ENCODE measurements around the gene RNASE13.
"Not testable (repeated sequence)": the region's sequence is repeated elsewhere in the genome, so short reads cannot be mapped to it uniquely, and the experiment has no call there.

The RNASE13 gene

DNA sequence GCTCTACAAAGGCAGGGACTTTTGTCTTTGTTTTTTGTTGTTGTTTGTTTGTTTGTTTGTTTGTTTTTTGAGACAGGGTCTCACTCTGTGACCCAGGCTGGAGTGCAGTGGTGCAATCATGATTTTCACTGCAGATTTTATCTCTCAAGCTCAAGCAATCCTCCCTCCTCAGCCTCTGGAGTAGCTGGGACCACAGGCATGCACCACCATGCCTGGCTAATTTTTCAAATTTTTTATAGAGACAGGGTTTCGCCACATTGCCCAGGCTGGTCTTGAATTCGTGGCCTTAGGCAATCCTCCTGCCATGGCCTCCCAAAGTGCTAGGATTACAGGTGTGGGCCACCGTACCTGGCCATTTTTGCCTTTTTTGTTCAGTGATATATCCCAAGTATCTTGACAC is 6.3 kb upstream of the RNASE13 start:
- DNase-seq: not testable (repeated sequence)

DNA sequence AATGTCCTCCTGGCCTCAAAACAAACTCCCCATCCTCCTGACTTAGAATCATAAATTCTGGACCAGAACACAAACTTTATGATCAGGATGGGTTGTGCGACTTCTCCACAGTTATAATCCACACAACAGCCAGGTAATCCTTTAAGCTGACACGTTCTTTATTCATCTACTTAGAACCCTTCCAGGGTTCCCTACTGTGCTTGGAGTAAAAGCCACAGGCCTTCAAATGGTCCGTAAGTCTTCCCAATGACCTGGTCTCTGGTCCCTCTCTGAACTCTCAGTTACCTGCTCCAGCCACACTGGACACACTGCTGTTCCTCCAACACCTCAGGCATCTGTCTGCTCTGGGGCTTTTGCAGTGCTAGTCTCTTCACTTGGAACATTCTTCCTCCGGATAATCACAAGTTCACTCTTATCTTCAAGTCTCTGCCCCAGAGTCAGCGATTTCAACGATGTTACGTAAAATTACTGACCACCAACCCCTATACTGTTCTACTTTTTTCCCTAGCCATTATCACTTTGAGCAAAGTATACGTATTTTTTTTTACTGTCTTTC is 5.8 kb upstream of the RNASE13 start:
- no peak for DNase-seq

DNA sequence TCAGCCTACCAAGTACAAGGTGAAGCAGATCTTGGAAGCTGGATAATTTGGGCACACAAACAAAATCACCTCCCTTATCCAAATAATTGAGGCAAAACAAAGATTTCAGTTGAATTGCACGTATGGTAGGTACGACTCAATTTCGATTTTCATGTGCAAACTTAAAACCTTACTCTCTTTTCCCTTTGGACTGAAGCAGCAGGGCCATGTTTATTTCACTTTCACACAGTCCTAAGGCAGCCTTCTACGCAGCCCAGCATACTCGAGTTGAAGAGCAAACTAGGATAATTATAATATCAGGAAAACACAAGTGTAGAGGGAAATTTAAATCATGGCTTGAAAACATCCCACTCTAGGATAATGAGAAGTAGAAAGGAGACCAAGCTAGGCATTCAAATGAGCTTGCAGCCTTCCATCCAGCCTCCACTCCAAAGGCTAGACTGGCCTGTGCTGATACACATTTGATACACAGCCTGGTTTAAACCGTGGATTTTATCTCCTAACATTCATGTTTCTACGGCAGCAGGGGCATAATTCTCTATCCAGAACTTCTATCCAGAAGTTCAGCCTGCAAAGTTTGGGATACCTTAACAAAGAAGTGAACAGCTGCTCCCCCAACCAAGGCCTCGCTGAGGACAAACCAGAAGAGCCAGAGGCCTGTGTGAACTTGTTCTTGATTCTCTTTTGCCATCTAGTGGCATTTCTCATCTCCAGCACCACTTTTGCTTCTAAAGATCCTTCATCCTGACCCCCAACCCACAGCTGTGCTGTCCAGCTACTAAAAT is 5.2 kb upstream of the RNASE13 start:
- peak; percentile 45 for DNase-seq

DNA sequence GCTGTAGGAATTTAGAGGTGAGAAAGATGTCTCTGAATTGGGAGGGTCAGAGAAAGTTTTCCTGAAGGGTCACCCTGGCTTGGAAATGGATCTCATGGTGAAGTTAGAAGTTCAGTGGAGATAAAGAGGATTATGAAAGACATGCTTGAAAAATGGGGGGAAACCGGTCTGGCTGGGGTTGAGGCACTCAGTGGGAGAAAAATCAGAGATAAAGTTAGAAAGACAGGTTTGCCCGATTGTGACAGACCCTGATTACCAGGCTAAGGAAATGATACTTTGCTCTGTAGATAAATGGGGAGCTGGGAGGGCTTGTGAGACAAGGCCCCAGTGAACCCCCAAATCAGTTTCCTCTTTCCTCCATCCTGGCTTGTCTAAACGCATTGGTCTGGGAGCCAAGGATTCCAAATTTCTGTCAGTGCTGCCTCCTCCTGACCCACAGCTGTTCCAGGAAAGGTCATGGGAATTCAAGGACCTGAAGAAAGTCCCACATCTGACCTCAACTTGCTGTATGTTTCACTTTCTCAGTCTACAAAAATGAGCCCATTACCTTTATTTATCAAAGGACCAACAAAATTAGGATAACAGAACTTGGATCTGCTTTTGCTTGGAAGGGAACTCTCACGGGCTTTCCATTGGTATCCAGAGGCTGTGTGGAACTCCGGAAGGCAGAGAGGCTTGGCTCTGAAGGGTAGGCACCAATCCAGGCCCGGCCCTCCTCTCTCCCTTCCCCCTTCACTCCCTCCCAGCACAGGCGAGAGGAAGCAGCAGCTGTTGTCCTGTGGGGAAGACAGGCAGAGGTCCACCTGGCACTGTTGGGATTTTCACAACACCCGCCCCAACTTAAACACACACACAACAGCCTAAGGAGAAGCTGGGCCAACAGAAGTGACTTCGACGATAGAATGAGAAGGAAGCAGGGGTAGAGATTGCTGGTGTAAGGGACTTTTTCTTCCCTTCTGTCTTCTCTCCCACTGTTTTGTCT is 4.1 kb upstream of the RNASE13 start:
- DNase-seq: no peak

DNA sequence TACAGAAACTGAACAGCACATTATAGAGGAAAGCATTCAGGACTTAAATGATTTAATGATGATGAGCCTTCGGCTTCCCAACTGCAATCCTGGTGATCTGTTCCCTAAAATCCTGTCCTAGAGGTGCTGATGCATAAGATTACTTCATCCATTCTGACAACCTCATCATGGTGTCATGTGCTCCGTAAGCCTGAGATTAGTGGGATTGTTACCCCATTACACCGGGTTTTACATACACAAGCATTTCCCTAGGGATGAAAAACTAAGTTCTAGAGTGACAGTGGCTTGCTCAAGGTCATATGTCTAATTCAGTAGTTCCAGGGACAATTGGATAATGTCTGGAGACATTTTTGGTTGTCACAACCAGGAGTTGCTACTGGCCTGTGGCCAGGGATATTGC is 2.5 kb upstream of the RNASE13 start:
- no peak for DNase-seq

DNA sequence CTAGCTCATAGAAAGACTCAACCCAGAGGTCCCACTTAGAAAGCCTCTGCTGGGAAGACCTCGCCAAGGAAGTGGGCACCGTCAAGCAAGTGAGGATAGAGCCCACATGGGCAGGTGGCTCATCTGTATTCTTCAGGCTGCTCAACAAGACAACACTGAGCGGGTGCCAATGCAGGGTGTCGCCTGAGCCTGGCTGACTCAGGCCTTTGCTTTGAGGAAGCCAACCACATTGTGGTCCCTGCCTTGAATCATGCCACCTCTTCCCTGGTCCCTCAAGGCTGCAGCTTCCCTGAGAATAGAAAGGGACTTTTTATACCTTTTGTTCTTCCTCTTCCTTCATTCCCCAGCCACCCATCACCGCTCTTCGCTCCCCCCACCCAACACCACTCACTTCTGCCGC is 2.1 kb upstream of the RNASE13 start:
- DNase-seq: no peak

DNA sequence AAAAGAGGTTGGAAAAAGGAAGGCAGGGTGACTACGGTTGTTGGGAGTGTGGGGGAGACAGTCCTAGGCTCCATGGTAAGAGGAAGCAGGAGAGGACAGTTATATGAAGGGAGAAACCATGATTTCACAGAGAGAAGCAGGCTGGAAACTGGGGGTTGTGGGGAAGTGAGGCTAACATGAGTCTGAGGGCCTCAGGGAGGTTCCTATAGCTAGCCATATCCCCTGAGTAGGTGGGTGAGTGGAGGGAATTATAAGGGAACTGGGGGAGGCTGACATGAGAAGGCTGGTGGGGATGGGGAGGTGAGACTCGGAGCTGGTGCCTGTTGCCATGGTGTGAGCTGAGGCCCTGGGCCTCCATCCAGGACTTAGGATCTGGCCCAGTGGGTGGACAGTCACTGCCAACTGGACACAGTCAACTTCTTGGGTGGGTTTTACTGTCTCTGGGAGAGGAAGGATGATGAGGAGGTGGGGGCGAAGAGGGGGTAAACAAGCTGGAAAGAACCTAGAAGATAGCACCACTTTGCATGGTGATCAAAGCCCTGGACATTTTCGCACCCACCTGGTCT is 1.4 kb downstream of the RNASE13 start:
- DNase-seq: no peak

DNA sequence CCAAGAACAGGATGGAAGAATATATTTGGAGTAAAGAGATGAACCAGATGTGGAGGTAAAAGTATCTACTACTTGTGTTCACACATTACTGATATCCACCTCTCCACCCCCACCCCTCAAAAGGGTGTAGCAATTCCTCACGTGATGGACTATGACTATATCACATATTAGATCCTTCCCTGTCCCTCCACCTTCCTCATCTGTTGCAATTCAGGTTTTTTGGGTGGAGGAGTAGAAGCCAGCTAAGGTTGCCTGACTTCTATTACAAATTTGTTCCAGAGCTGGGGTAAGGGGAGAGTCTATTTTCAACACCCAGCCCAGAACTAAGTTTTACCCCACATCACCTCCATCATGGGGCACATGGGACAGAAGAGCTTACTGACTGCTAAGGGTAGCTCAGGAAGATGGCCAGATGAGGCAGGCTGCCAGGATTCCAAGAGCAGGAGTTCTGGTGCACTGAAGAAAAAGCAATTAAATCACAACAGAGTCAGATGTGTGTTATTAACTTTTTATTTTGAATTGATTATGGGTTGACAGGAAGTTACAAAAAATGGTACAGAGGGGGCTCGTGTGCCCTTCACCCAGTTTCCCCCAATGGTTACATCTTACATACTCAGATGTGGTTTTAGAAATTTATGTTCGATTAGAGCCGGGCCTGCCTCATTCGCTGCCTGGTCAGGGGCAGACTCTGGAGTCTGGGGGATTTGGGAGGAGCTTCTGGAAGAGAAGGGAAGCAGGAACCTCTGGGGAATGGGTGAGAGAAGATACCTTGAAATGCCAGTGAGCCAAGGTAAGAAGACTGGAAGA is 2.1 kb downstream of the RNASE13 start:
- no peak for DNase-seq

DNA sequence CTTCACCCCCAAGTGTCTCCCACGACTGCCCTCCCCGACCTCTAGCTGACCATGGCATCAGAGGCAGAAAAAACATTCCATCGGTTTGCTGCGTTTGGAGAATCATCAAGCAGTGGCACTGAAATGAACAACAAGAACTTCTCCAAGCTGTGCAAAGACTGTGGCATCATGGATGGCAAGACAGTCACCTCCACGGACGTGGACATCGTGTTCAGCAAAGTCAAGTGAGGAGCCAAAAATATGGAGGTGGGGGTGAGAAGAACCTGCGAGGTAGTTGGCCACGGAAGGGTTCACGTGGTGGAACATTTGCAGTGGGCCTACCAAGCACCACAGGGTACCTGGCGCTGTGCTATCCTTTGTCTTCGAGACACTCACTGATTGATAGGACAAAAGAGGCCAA is 4.1 kb downstream of the RNASE13 start:
- DNase-seq: no peak

DNA sequence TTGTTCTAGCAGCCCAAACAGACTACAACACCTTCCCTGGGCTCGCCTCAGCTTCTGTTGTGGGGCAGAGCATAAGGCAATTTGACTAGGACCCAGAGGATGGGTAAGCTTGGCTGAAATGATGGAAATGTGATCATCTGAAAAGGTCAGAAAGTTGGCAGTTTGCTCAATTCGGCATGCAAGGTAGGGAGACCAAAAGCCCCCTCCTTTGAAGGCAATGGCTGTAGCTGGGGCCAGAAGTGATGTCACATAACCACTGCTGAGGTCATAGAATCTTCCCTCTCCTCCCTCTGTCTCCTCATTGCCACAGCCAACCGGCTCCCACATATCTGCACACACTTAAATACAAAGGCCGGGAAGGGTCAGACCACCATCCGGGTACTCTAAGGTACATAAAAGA is 4.7 kb downstream of the RNASE13 start, which contains the start of gene TPPP2:
TPPP2 (plus strand) TSS at position 301 of the 400 bp plus-strand sequence. CDS start 365 bp downstream, outside the sequence.
- DNase-seq: no peak

DNA sequence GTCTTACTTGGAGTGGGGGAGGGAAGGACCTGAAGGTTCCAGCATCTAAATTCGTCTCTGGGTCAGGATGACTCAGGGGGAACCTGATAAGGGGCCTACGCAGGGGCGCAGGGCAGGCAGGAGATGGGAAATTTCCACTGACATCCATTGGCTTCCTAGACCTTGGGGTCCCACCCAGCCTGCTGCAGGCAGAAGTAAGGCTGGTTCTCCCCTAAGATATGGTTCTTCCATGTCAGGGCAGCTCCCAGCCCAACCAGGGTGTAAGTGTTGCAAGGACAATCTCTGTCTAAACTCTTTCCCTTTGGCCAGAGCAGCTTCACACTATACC is 7.7 kb downstream of the RNASE13 start:
- no peak for DNase-seq

DNA sequence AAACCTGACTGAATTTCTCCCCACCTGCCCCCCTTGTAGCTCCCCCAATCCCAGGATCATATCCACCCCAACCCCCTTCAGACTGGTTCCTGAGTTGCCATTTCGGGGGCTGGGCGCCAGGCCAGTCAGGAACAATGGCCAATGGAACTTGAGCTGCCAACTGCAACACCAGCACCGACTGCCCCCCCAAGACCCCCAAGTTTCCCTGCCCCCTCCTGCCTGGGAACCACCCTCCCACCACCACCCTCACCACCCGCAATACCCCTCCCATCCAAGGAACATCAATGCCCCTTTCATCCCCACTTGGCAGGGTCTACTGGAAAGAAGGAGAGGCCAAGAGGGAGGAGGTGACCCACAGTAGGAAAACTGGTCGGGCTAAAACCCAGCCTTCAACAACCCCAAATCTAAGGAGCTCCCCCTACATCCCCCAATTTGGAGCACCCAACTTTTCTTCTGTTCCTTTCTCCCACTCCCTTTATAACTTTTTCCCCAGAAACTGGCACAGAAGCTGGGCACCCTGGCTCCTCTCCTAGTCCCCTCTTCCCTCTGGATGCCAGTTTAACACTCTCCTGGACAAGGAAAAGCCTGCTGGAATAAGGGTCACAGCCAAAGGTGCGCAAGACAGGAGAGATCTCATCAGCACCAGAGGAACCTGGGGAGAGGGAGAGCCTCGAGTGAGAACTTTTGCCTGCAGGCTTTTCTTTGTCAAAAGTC is 8.2 kb downstream of the RNASE13 start:
- DNase-seq: no peak

DNA sequence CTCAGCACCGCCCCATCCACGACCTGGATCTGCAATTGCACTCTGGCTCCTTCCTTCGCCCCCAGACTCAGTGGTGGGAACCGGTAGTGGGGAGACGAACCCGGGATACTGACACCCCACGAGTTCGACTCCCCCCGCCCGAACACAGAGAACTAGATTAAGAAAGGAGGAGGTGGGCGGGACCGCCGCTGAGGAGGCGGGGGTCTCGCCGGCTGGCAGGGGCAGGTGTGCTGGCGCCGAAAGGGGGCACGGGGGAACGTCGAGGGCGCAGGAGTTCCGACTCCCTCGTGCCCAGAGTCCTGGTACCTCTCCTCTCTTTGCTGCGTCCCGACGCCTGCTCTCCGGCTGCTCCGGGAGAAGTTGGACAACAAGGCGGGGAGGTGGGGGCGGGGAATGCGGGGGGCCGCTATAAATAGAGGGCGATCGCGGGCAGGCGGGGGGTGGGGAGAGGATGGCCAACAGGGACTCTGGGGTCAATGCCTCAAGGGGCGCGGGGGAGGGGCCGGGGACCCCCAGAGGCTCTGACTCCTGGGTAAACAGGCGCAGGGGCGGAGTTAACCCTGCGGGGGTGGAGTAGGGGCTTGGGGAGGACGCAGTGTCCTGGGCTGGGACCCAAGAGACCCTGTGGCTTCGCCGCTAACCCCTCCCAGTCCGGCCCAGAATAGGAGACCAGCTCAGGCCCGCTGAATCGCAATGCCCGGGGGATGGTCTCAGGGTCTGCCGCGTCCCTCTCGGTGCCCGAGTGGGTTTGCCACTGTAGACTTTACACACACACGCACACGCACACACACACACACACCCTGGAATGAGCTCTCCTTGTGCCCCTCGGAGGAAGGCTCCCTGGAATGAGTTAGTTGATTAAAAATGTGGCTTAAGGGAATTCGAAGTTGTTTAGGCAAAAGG is 9.0 kb downstream of the RNASE13 start:
- no peak for DNase-seq

DNA sequence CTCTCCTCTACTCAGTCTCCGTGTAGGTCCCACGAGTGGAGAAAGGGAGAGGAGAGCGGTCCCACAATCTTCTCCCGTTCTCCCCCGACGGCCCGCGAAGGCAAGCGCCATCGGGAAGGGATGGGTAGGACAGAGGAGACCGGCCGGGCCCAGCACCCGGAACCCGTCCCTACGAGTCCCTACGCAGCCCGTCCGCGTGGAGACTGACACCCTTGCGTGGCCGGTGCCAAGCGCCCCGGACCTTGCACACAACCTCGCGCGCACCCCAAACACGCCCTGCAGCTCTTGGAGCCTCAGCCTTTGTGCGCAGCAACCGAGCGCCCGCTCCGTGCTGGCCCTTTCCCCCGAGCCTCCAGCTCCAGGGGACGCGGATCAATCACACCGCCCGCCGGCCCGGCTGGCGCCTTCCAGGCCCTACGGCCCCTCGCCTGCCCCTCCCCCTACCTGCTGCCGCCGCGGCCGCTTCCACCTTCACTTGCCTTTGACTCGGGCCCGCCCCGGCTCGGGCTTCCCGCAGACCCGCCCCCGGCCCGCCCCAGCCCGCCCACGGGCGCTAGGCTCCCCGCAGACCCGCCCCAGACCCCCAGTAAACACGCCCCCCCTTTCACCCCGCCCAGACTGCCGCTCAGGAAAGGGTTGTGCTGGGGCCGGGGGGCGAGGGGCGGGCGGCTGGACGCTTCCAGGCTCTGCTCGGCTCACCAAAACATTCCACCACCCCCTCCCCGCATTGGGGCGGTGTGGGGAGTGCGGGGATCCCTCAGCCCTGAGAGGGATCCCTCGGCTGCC is 9.8 kb downstream of the RNASE13 start, which contains the start of gene NDRG2:
NDRG2 (minus strand) TSS at position 477 of the 786 bp plus-strand sequence. CDS start 1,746 bp downstream, outside the sequence.
- peak; percentile 68 for DNase-seq

DNA sequence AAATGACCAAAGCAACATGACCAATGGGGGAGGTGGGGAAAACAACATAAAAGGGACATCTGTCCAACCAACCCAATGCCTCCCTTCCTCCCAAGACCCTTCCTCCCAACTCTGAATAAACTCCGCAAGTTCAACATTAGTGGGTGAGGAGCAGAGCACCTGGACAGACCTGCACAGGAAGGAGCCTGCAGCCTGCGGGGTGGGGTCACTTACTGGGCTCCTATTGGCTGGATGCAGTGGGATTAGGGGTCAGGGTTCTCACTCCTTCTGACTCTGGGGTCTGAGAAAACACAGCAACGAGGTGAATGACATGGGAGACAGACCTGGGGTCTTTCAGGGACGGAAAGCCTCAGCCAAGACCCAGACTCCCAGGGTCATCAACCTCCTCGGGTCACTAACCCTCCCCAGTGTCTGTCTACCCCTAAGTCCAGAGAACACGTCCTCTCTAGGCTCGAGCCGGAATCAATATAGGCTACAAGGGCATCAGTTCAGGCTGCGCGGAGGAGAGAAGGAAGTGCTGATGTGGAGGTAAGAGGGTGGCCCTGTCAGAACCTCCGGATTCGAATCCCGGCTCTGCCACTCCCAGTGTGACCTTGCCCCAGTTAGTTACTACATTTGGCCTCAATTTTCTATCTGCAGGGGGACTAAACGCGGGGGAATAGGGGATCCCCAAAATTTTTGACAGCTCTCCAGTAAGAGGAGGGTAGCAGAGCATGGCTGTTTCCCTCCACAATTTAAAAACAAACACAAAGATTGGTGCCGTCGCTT is 10.6 kb downstream of the RNASE13 start:
- no peak for DNase-seq

DNA sequence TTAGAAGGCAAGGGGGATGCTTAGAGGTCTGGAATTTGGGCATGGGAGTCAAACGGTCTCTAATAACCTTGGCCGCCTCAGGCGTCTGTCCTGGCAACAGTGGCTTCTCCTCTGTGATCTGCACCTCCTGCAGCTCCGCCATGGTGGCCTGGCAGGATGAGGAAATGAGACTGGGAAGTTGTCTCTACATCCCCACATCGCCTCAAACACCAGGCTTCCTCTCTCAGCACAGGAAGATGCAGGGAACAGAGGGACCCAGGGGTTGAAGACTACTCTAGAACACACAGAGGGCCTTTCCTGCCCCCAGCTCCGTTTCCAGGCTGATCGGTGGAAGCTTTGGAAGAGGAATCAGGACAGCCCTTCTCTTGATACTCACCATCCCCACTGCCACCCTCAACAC is 11.4 kb downstream of the RNASE13 start:
- DNase-seq: no peak

DNA sequence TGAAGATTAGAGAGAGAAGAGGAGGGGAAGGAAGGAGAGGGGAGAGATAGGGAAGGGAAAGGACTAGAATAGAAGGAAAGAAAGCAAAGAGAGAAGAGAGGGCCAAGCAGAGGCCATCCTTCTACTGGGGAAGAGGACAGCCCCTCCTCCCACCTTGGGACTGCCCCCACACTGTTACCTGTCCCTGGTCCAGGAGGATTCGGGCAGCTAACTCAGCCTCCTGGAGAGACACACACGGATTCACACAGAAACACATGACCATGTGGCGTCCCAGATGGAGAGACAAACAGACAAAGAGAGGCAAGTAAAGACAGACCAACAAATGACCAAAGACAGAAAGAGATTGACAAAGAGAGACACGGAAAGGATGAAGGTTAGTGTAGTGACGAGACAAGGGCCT is 11.9 kb downstream of the RNASE13 start:
- no peak for DNase-seq

DNA sequence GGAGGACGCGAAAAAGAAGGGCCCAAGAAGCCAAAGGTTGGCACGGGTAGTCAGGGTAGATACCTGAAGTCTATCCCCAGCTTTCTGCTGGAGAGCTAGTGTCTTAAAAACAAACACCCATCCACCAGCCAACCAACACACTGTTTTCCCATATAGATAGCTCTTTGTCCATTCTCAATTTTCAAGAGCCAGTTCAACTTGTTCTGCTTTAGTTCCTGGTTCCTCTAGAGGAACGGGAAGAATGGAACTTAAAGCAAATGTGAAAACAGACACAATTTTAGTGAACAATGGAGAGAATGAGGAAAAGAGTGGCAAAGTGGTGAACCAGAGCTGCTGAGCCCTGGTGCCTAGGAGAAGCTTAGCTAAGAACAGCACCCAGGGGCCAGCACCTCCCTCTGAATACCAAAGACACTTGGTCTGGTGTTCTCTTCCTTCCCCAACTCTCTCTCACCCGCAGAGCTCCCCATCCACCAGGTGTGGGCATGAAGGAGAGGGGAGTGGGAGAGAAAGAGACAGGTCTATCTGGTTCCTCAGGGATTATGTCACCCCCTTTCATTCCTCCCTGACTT is 13.5 kb downstream of the RNASE13 start:
- DNase-seq: no peak
